GM12865 (cell line): ENCODE results near the gene MAN1A2.

ENCODE experiments used
- DNase-seq: peaks from one replicate; pipeline ENCODE4 v3.0.0; 2010; ENCODE audit warnings: low read depth
- H3K4me3 ChIP-seq: 2 replicates; pipeline ENCODE4 v1.5.1; 2011; ENCODE audit warnings: mild to moderate bottlenecking, low read depth, low read length, control low read depth
- CTCF ChIP-seq: IDR thresholded peaks from 2 replicates; pipeline ENCODE4 v1.5.1; 2011; ENCODE audit warnings: low read length, control low read depth, low read depth, inconsistent platforms; ENCODE audit not compliant: insufficient read depth; ENCODE audit errors: missing control alignments

MAN1A2 gene

GRCh38 chr1:117416546-117417125, 49.4 kb downstream of the MAN1A2 start:
- no peak for TF ChIP-seq CTCF
- no peak overlapping the region for H3K4me3 ChIP-seq
- no peak for DNase-seq

DNA sequence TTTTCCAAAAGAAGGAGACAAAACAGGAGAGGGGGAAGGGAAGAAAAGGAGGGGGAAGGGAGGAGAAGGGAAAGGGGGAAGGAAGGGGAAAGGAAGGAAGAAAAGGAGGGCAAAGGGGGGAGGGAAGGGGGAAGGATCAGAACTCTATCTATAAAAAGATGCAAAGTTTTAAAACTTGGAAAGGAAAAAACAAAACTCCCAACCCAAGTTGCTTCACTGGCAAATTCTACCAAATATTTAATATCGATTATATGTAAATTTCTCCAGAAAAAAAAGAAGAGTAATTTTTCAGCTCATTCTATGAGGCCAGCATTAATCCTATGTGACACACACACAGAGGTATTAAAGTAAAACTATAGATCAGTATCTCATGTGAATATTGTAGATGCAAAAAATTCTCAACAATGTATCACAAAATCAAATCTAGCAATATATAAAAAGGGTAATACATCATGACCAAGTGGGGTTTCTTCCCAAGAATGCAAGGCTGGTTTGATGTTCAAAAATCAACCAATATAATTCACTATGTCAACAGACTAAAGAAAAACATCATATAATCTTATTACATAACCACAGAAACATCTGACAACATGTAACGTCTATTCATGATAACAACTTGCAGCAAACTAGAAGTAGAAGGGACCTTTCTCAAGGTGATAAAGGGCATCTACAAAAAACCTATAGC, 57.9 kb downstream of the MAN1A2 start:
- no peak for TF ChIP-seq CTCF
- no peak overlapping the region for H3K4me3 ChIP-seq
- DNase-seq: no peak

GRCh38 chr1:117427297-117427696, 60.0 kb downstream of the MAN1A2 start:
- no peak for DNase-seq
- H3K4me3 ChIP-seq: no peak overlapping the region
- TF ChIP-seq CTCF: no peak

- no peak for TF ChIP-seq CTCF
- no peak overlapping the region for H3K4me3 ChIP-seq
- no peak for DNase-seq
Measured at GRCh38 chr1:117433943-117434342, 66.7 kb downstream of the MAN1A2 start.

- DNase-seq: no peak
- no peak for TF ChIP-seq CTCF
- H3K4me3 ChIP-seq: no peak overlapping the region
Measured at GRCh38 chr1:117436513-117436912, 69.3 kb downstream of the MAN1A2 start.

- no peak overlapping the region for H3K4me3 ChIP-seq
- no peak for DNase-seq
- TF ChIP-seq CTCF: no peak
Measured at GRCh38 chr1:117447661-117448060, 80.4 kb downstream of the MAN1A2 start.

- no peak for DNase-seq
- TF ChIP-seq CTCF: no peak
- no peak overlapping the region for H3K4me3 ChIP-seq
Measured at GRCh38 chr1:117452216-117452615, 85.0 kb downstream of the MAN1A2 start.
